ENCODE data around the gene GLI2. TPM values are rescaled to one million over a fixed set of nuclear protein-coding genes. Genes with fewer than 3 reads are reported as not detected.
A peak's percentile ranks its signal among the peaks of the same experiment; 100 is the strongest.

The GLI2 gene
- polyA plus RNA-seq, 2 of the 4 experiments (the other 2 are of a cell fraction) = 5.6 to 12.5 TPM

DNA sequence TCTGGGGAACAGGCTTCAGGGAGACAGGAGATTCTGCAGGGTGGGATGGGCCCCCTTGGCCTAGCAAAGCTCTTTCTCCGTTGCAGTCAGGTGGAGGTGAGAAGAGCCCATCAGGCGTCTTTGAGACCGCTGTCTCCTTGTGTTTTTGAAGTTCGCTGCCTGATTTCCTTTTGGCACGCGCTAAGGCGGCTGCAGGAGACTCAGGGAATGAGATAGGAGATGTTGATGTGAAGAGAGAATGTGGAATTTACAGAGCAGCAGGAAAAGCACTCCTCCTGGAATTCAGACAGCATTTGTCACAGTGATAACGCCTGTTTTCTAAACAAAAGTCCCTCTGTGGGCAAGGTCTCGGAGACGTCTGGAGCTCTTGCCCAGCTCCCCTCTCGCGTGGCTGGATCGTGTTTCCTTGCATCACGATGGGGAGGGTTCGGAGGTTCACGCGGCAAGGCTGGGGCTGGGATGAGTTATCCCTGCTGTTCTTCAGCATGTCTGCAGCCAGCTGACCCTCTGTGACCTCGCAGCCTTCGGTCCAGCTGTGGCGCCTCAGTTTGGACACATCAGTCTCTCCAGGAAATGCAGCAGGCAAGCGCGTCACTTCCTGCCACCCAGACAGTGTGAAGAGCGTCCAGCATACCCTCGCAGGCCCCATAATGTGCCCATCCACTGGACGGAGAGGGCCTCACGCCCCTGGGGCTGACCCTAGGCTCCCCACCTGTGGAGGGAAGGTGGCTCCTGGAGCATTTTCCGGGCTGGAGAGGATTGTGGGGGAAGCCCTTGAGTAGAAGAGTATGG lies 30.2 kb downstream of the GLI2 start:
- ATAC-seq (peak in 1 of 2 experiments; percentile 21; a peak in 3 of 6 replicates), FAIRE-seq (no peak), DNase-seq (ENCODE audit: low read depth in 1 of 2, low spot score in 1 of 2) (peak in 1 of 2 experiments; percentile 58)
- Histone ChIP-seq H3K27ac (peak overlapping the region; percentile 49 to 76; a peak in 5 of 6 replicates), H3K4me1 (peaks cover 77% of the 10 kb centered on the region), H3K9me3 (no peaks in the 10 kb centered on the region), H3K4me2 (peak overlapping the region; percentile 57), H3K4me3 (no peak overlapping the region)
- CTCF ChIA-PET = interaction anchor here (1.1 to 1.5 kb wide), 3 partner anchors 27 to 314 kb away, joined by 3 to 4 read pairs (median 3); no protein-coding TSS in a partner anchor
- 52% methylated on average over 24 of the region's 27 CpGs for WGBS (ENCODE audit: missing lambda C conversion rate)
- POLR2A ChIA-PET = interaction anchor here (0.7 to 1.3 kb wide), 2 partner anchors 19 to 310 kb away, joined by 3 to 4 read pairs; no protein-coding TSS in a partner anchor
- TF ChIP-seq MAX (IDR thresholded peaks at IDR 0.05) (peak; percentile 37; the same call in 1 of the 2 replicates), CHD4 (IDR thresholded peaks at IDR 0.05; ENCODE audit: borderline replicate concordance) (no peak)

GRCh38 chr2:120766470-120767351 lies 31.0 kb downstream of the GLI2 start:
- ChIA-PET CTCF (interaction anchor here (1.1 kb wide), 1 partner anchor 28 kb away, joined by 4 read pairs; no protein-coding TSS in a partner anchor), POLR2A (no interaction called here)
- FAIRE-seq (no peak), ATAC-seq (no peak), DNase-seq (ENCODE audit: low read depth in 1 of 2, low spot score in 1 of 2) (no peak)
- TF ChIP-seq SREBF2 (IDR thresholded peaks at IDR 0.05) = no peak
- TF ChIP-seq GATA3 (IDR thresholded peaks at IDR 0.05; ENCODE audit: borderline replicate concordance) = no peak
- no peak for TF ChIP-seq CEBPB (IDR thresholded peaks at IDR 0.05)
- no peak for TF ChIP-seq ZSCAN20 (CRISPR knock-in tag; IDR thresholded peaks at IDR 0.05)
- TF ChIP-seq ESRRA (IDR thresholded peaks at IDR 0.05; ENCODE audit: borderline replicate concordance, low read length) = no peak
- no peak for TF ChIP-seq SMC3 (IDR thresholded peaks at IDR 0.05)
- TF ChIP-seq POLR2A (IDR thresholded peaks at IDR 0.05; ENCODE audit: low read length) = no peak
- no peak for TF ChIP-seq CTCF (IDR thresholded peaks at IDR 0.05)
- no peak for TF ChIP-seq MYC (IDR thresholded peaks at IDR 0.05; ENCODE audit: borderline replicate concordance, low read length)
- no peak for TF ChIP-seq TFCP2L1 (CRISPR knock-in tag; IDR thresholded peaks at IDR 0.05)
- no peak for TF ChIP-seq PHF8 (IDR thresholded peaks at IDR 0.05; ENCODE audit: borderline replicate concordance, low read depth)
- no peak for TF ChIP-seq HOXA7 (CRISPR knock-in tag; IDR thresholded peaks at IDR 0.05)
- no peak for TF ChIP-seq CHD2 (IDR thresholded peaks at IDR 0.05; ENCODE audit: low read length, partially characterized antibody)
- no peak for TF ChIP-seq HOXB5 (CRISPR knock-in tag; IDR thresholded peaks at IDR 0.05)
- TF ChIP-seq POLR2AphosphoS2 (conservative IDR thresholded peaks at IDR 0.05; ENCODE audit: low read length) = no peak
- no peak for TF ChIP-seq FOSL2 (IDR thresholded peaks at IDR 0.05)
- TF ChIP-seq FOSL2 (CRISPR knock-in tag; IDR thresholded peaks at IDR 0.05) = no peak
- TF ChIP-seq, protein P1, sequence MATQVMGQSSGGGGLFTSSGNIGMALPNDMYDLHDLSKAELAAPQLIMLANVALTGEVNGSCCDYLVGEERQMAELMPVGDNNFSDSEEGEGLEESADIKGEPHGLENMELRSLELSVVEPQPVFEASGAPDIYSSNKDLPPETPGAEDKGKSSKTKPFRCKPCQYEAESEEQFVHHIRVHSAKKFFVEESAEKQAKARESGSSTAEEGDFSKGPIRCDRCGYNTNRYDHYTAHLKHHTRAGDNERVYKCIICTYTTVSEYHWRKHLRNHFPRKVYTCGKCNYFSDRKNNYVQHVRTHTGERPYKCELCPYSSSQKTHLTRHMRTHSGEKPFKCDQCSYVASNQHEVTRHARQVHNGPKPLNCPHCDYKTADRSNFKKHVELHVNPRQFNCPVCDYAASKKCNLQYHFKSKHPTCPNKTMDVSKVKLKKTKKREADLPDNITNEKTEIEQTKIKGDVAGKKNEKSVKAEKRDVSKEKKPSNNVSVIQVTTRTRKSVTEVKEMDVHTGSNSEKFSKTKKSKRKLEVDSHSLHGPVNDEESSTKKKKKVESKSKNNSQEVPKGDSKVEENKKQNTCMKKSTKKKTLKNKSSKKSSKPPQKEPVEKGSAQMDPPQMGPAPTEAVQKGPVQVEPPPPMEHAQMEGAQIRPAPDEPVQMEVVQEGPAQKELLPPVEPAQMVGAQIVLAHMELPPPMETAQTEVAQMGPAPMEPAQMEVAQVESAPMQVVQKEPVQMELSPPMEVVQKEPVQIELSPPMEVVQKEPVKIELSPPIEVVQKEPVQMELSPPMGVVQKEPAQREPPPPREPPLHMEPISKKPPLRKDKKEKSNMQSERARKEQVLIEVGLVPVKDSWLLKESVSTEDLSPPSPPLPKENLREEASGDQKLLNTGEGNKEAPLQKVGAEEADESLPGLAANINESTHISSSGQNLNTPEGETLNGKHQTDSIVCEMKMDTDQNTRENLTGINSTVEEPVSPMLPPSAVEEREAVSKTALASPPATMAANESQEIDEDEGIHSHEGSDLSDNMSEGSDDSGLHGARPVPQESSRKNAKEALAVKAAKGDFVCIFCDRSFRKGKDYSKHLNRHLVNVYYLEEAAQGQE (IDR thresholded peaks at IDR 0.05) = no peak
- Histone ChIP-seq H3K4me3 (no peak overlapping the region), H3K27ac (peak overlapping the region; percentile 49 to 76; a peak in 4 of 6 replicates), H3K4me2 (peak overlapping the region; percentile 57; the same call in 2 of the 3 replicates), H3K9me3 (no peaks in the 10 kb centered on the region), H3K4me1 (peaks cover 77% of the 10 kb centered on the region)
- WGBS (ENCODE audit: missing lambda C conversion rate) = 84% methylated on average over 10 of the region's 14 CpGs

Data from A549 (cell line).